Endothelial cell of umbilical vein (primary cell): ENCODE measurements around the gene FZD2. TPM values are rescaled to one million over a fixed set of nuclear protein-coding genes. Genes with fewer than 3 reads are reported as not detected.

ENCODE experiments used
- BruUV-seq: library from RNA; stranded (reverse); fragments of 400-500 nt; replicated peaks from 2 replicates; lab custom pipeline; 2021; lab: Mats Ljungman, UMichigan
- CTCF ChIA-PET: fragments of 300-600, 350-600 bp; sonication (Branson Sonifier 250); formaldehyde crosslinking; loops from one replicate; lab custom pipeline; 2021; ENCODE audit warnings: antibody characterized with exemption, inconsistent platforms; lab: Charles Lee
- POLR2A ChIA-PET: fragments of 300-600, 350-600 bp; sonication (Branson Sonifier 250); formaldehyde crosslinking; loops from one replicate; lab custom pipeline; 2021; ENCODE audit warnings: antibody characterized with exemption, inconsistent platforms; lab: Charles Lee
- DNase-seq: peaks from one replicate; pipeline ENCODE4 v3.0.0-alpha.2; 2011; ENCODE audit warnings: low read depth, low spot score
- FAIRE-seq: peaks from 2 replicates; lab custom pipeline; 2011; peaks lifted over from hg19 to GRCh38; lab: Jason Lieb, UNC
- H2AFZ ChIP-seq: 2 replicates; pipeline ENCODE4 v1.6.0; 2012; ENCODE audit warnings: low read depth, low read length, control low read depth, inconsistent platforms
- H3K27ac ChIP-seq: 2 replicates; pipeline ENCODE4 v1.5.1; 2011; ENCODE audit warnings: low read depth, mild to moderate bottlenecking, control low read depth, low read length, moderate library complexity; ENCODE audit not compliant: insufficient read depth
- H3K27me3 ChIP-seq, 2 experiments: 2 replicates each; pipeline versions ENCODE4 v1.6.0 to v1.6.1; 2011; ENCODE audit warnings: low read length in 2 of 2, mixed read lengths in 1 of 2; ENCODE audit not compliant: control insufficient read depth in 2 of 2, insufficient read depth in 2 of 2
- H3K36me3 ChIP-seq, 2 experiments: 2 replicates in 1 of 2; 3 replicates in 1 of 2; pipeline ENCODE4 v1.5.1; 2011; ENCODE audit warnings: low read length in 2 of 2, mild to moderate bottlenecking in 1 of 2, moderate library complexity in 1 of 2; ENCODE audit not compliant: control insufficient read depth in 2 of 2, insufficient read depth in 2 of 2; ENCODE audit errors: extremely low read depth in 1 of 2
- H3K4me1 ChIP-seq: 3 replicates; pipeline ENCODE4 v1.5.1; 2011; ENCODE audit warnings: mild to moderate bottlenecking, low read length; ENCODE audit not compliant: control insufficient read depth, insufficient read depth; ENCODE audit errors: extremely low read depth
- H3K4me2 ChIP-seq: 2 replicates; pipeline ENCODE4 v1.6.1; 2011; ENCODE audit warnings: low read length, control low read depth, mixed read lengths; ENCODE audit not compliant: insufficient read depth
- H3K4me3 ChIP-seq, 3 experiments: fragments of 200-600 bp in 1 of 3; sonication (generic), shearing (Covaris generic) in 1 of 3; replicated peaks in 1 of 3; 2 replicates each; pipeline ENCODE4 v1.5.1; 2011 to 2016; ENCODE audit warnings: control low read depth in 3 of 3, low read length in 3 of 3, mild to moderate bottlenecking in 2 of 3, inconsistent platforms in 1 of 3, low read depth in 1 of 3, moderate library complexity in 1 of 3; ENCODE audit not compliant: insufficient read depth in 1 of 3
- H3K79me2 ChIP-seq: 2 replicates; pipeline ENCODE4 v1.6.0; 2012; ENCODE audit warnings: low read length, inconsistent platforms; ENCODE audit not compliant: control insufficient read depth, insufficient read depth
- H3K9ac ChIP-seq: replicated peaks from 2 replicates; pipeline ENCODE3; 2011; ENCODE audit warnings: low read length, control low read depth; ENCODE audit not compliant: insufficient read depth; ENCODE audit errors: extremely low read depth
- H3K9me1 ChIP-seq: replicated peaks from 3 replicates; pipeline ENCODE4 v1.6.0; 2011; ENCODE audit warnings: mild to moderate bottlenecking, low read length; ENCODE audit not compliant: control insufficient read depth, insufficient read depth; ENCODE audit errors: extremely low read depth
- H3K9me3 ChIP-seq: replicated peaks from 2 replicates; pipeline ENCODE4 v1.5.1; 2012; ENCODE audit warnings: low read length, inconsistent platforms; ENCODE audit not compliant: control insufficient read depth, insufficient read depth
- H4K20me1 ChIP-seq: replicated peaks from 2 replicates; pipeline ENCODE3; 2011; ENCODE audit warnings: mild to moderate bottlenecking, low read length; ENCODE audit not compliant: control insufficient read depth, insufficient read depth; ENCODE audit errors: extremely low read depth
- EZH2 ChIP-seq: IDR thresholded peaks from 2 replicates; pipeline ENCODE4 v1.6.1; 2012; ENCODE audit warnings: borderline replicate concordance, low read depth, mild to moderate bottlenecking, moderate library complexity, low read length, inconsistent platforms; ENCODE audit not compliant: severe bottlenecking
- FOS ChIP-seq: IDR thresholded peaks from 2 replicates; pipeline ENCODE4 v1.6.1; 2011; ENCODE audit warnings: mild to moderate bottlenecking, low read length, moderate library complexity, borderline replicate concordance; ENCODE audit not compliant: insufficient read depth
- GATA2 ChIP-seq: IDR thresholded peaks from 2 replicates; pipeline ENCODE4 v1.7.0; 2011; ENCODE audit warnings: low read depth, mild to moderate bottlenecking, moderate library complexity, mixed read lengths, low read length; ENCODE audit not compliant: insufficient read length, insufficient read depth
- JUN ChIP-seq: IDR thresholded peaks from 2 replicates; pipeline ENCODE4 v1.6.1; 2011; ENCODE audit warnings: borderline replicate concordance, low read depth; ENCODE audit not compliant: insufficient read length, insufficient read depth
- POLR2A ChIP-seq: IDR thresholded peaks from 2 replicates; pipeline ENCODE4 v1.6.1; 2012; ENCODE audit warnings: low read depth, mild to moderate bottlenecking, control low read depth, low read length
- POLR2AphosphoS5 ChIP-seq: IDR thresholded peaks from 2 replicates; pipeline ENCODE4 v1.6.1; 2012; ENCODE audit warnings: low read depth, mild to moderate bottlenecking, control low read depth, low read length, moderate library complexity; ENCODE audit not compliant: insufficient read depth
- dilution Hi-C: fragments of 300-500 bp; cut with MboI; formaldehyde crosslinking; loops from one replicate; pipeline ENCODE4 v1.15.0; 2019; ENCODE audit warnings: low sequenced_read_pairs; ENCODE audit not compliant: extremely low pct_ligation_motif_present
- intact Hi-C: fragments of 100-400 bp; cut with micrococcal nuclease; formaldehyde crosslinking; loops from one replicate; pipeline ENCODE4 v1.10.0; 2022
- polyA plus RNA-seq, 4 experiments: library from polyadenylated mRNA; depleted of rRNA in 3 of 4; stranded (reverse) in 3 of 4; unstranded in 1 of 4; fragments of >200 nt; gene quantifications; 2 replicates each; pipeline versions ENCODE4 v1.2.1 to v1.2.3, GENCODE V29; 2011 to 2012; ENCODE audit warnings: missing spikeins in 1 of 4
- total RNA-seq: library from RNA; stranded (reverse); gene quantifications from 2 replicates; pipeline ENCODE4 v1.2.3, GENCODE V29; 2021
- TF ChIP-seq, protein P1 (sequence below), 2 donors: IDR thresholded peaks; 1 replicate in 1 of 2; 2 replicates in 1 of 2; pipeline ENCODE4 v1.5.1; 2011; ENCODE audit warnings: low read length in 2 of 2, mild to moderate bottlenecking in 2 of 2, moderate library complexity in 2 of 2, control low read depth in 1 of 2, inconsistent platforms in 1 of 2, low read depth in 1 of 2; ENCODE audit not compliant: insufficient read depth in 1 of 2; ENCODE audit errors: extremely low read depth in 1 of 2

FZD2 gene
- total and polyA plus RNA-seq, 2 donors (not counting 3 experiments of a cell fraction or from before 2014, with no cell fraction given) = 5.8 to 14.0 TPM

DNA sequence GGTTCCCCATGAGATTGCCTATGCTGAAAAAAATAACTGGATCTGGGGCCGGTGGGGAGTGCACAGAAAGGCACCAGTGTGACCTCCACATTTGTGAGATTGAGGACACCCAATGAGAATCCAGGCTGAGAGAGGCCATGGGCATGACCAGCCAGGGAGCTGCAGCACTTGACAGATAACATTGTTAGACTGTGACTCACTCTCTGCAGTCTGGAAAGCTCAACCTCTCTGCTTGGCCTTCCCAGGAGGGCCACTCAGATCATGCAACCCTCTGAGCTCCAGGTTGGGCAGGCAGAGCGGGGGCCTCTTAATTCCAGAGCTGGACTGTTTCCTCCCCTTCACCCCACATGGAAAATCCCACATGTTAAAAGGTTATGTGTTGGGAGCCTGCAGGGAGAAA is 30.1 kb downstream of the FZD2 start:
- FAIRE-seq = peak; percentile 99
- Histone ChIP-seq H3K27ac (peak overlapping the region; percentile 75), H3K9me3 (no peaks in the 10 kb centered on the region), H3K9me1 (no peaks in the 10 kb centered on the region), H4K20me1 (no peaks in the 10 kb centered on the region), H3K9ac (peak overlapping the region; percentile 42), H3K4me1 (peaks cover 7% of the 10 kb centered on the region), H3K27me3 (no peaks in the 10 kb centered on the region), H3K4me2 (no peak overlapping the region), H2AFZ (peak overlapping the region; percentile 2), H3K36me3 (no peaks in the 10 kb centered on the region), H3K79me2 (no peaks in the 10 kb centered on the region), H3K4me3 (no peak overlapping the region)
- TF ChIP-seq, protein P1, sequence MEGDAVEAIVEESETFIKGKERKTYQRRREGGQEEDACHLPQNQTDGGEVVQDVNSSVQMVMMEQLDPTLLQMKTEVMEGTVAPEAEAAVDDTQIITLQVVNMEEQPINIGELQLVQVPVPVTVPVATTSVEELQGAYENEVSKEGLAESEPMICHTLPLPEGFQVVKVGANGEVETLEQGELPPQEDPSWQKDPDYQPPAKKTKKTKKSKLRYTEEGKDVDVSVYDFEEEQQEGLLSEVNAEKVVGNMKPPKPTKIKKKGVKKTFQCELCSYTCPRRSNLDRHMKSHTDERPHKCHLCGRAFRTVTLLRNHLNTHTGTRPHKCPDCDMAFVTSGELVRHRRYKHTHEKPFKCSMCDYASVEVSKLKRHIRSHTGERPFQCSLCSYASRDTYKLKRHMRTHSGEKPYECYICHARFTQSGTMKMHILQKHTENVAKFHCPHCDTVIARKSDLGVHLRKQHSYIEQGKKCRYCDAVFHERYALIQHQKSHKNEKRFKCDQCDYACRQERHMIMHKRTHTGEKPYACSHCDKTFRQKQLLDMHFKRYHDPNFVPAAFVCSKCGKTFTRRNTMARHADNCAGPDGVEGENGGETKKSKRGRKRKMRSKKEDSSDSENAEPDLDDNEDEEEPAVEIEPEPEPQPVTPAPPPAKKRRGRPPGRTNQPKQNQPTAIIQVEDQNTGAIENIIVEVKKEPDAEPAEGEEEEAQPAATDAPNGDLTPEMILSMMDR (IDR thresholded peaks at IDR 0.05; ENCODE audit: extremely low read depth in 1 of 2, insufficient read depth in 1 of 2, low read depth in 1 of 2, low read length in 2 of 2) = no peak
- peak; percentile 80 for TF ChIP-seq GATA2
- TF ChIP-seq FOS = peak; percentile 74
- no peak for TF ChIP-seq EZH2
- no peak for TF ChIP-seq POLR2A
- peak; percentile 75 for TF ChIP-seq JUN
- TF ChIP-seq POLR2AphosphoS5 = peak; percentile 69
- POLR2A ChIA-PET = interaction anchor here (0.6 to 1.0 kb wide), 2 partner anchors 12 to 26 kb away, joined by 3 to 4 read pairs; no protein-coding TSS in a partner anchor
- intact Hi-C loops (no loop called here), dilution Hi-C loops (no loop called here)
- no TSS peak for BruUV-seq
- peak; percentile 94 for DNase-seq
- CTCF ChIA-PET = interaction anchor here (0.7 to 1.8 kb wide), 14 partner anchors 12 to 142 kb away, joined by 3 to 7 read pairs (median 3); partner anchors contain the start of gene MEIOC
